DMS153 treated with DMSO at 0.1 percent for 48 hours (cell line): ENCODE results near the gene GSAP.

Experiments used
- DNase-seq: peaks from one replicate; lab custom pipeline; 2025; ENCODE audit not compliant: unreplicated experiment; lab: John Stamatoyannopoulos, UW

The GSAP gene

GRCh38 chr7:77439572-77439971 is 23.4 kb upstream of the GSAP start:
- DNase-seq, result no peak

GRCh38 chr7:77438131-77438530 is 22.0 kb upstream of the GSAP start:
- DNase-seq, result no peak

GRCh38 chr7:77434570-77435275 is 18.6 kb upstream of the GSAP start:
- DNase-seq, result no peak

- DNase-seq, result no peak
These were observed 17.8 kb upstream of the GSAP start for GRCh38 chr7:77433901-77434300.

- no peak for DNase-seq
These were observed 14.8 kb upstream of the GSAP start for GRCh38 chr7:77430927-77431326.

- DNase-seq, result no peak
These were observed 12.7 kb upstream of the GSAP start for GRCh38 chr7:77428777-77429231.

GRCh38 chr7:77427996-77428603 is 12.0 kb upstream of the GSAP start:
- DNase-seq, result no peak

GRCh38 chr7:77426521-77427051 is 10.4 kb upstream of the GSAP start:
- no peak for DNase-seq

- DNase-seq, result no peak
These were observed 9.9 kb upstream of the GSAP start for GRCh38 chr7:77426052-77426404.

GRCh38 chr7:77425101-77426051 is 9.2 kb upstream of the GSAP start:
- DNase-seq, result no peak

GRCh38 chr7:77422500-77422899 is 6.4 kb upstream of the GSAP start:
- no peak for DNase-seq

- no peak for DNase-seq
These were observed 5.0 kb upstream of the GSAP start for GRCh38 chr7:77420986-77421672.

- DNase-seq, result no peak
These were observed 4.3 kb upstream of the GSAP start for GRCh38 chr7:77420438-77420837.

GRCh38 chr7:77419102-77419501 is 3.0 kb upstream of the GSAP start:
- DNase-seq, result no peak

- DNase-seq, result no peak
These were observed 1.7 kb upstream of the GSAP start for GRCh38 chr7:77417801-77418200.

- peak; percentile 63 for DNase-seq
These were observed 647 bp upstream of the GSAP start for GRCh38 chr7:77416621-77417371.

- DNase-seq, result no peak
These were observed 700 bp downstream of the GSAP start for GRCh38 chr7:77415476-77415822.

- DNase-seq, result no peak
These were observed 2.2 kb downstream of the GSAP start for GRCh38 chr7:77413861-77414424.

- no peak for DNase-seq
These were observed 3.0 kb downstream of the GSAP start for GRCh38 chr7:77413128-77413527.
